ENCODE measurements around the gene OTULIN.
A peak's percentile ranks its signal among the peaks of the same experiment; 100 is the strongest.

OTULIN gene

GRCh38 chr5:14664270-14665100, at the start of gene OTULIN:
Gene OTULIN (plus strand): TSS chr5:14664718. CDS start chr5:14664826, 108 bp downstream.
- peak; percentile 94 for DNase-seq (ENCODE audit: low spot score)

- DNase-seq (ENCODE audit: low spot score) = no peak
These were observed 49.2 kb upstream of the OTULIN start for GRCh38 chr5:14615365-14615764.

GRCh38 chr5:14617441-14617840, 47.1 kb upstream of the OTULIN start:
- DNase-seq (ENCODE audit: low spot score) = no peak

- no peak for DNase-seq (ENCODE audit: low spot score)
These were observed 37.2 kb upstream of the OTULIN start for GRCh38 chr5:14627270-14627669.

- no peak for DNase-seq (ENCODE audit: low spot score)
These were observed 36.2 kb upstream of the OTULIN start for GRCh38 chr5:14628346-14628745.

GRCh38 chr5:14630671-14631070, 33.8 kb upstream of the OTULIN start:
- no peak for DNase-seq (ENCODE audit: low spot score)

GRCh38 chr5:14635656-14636055, 28.9 kb upstream of the OTULIN start:
- DNase-seq (ENCODE audit: low spot score) = no peak

GRCh38 chr5:14640765-14641164, 23.8 kb upstream of the OTULIN start:
- DNase-seq (ENCODE audit: low spot score) = no peak

GRCh38 chr5:14644623-14645237, 19.8 kb upstream of the OTULIN start:
- no peak for DNase-seq (ENCODE audit: low spot score)

GRCh38 chr5:14650052-14650451, 14.5 kb upstream of the OTULIN start:
- DNase-seq (ENCODE audit: low spot score) = no peak

GRCh38 chr5:14655146-14655741, 9.3 kb upstream of the OTULIN start:
- no peak for DNase-seq (ENCODE audit: low spot score)

GRCh38 chr5:14656898-14657297, 7.6 kb upstream of the OTULIN start:
- no peak for DNase-seq (ENCODE audit: low spot score)

GRCh38 chr5:14659821-14660607, 4.5 kb upstream of the OTULIN start:
- no peak for DNase-seq (ENCODE audit: low spot score)

GRCh38 chr5:14660833-14661232, 3.7 kb upstream of the OTULIN start:
- DNase-seq (ENCODE audit: low spot score) = no peak

- DNase-seq (ENCODE audit: low spot score) = no peak
These were observed 1.7 kb upstream of the OTULIN start for GRCh38 chr5:14662721-14663260.

GRCh38 chr5:14663734-14664269, 716 bp upstream of the OTULIN start:
- no peak for DNase-seq (ENCODE audit: low spot score)

GRCh38 chr5:14665101-14665822, 744 bp downstream of the OTULIN start:
- DNase-seq (ENCODE audit: low spot score) = peak; percentile 55

- no peak for DNase-seq (ENCODE audit: low spot score)
These were observed 1.4 kb downstream of the OTULIN start for GRCh38 chr5:14665949-14666348.

GRCh38 chr5:14666357-14666756, 1.8 kb downstream of the OTULIN start:
- no peak for DNase-seq (ENCODE audit: low spot score)

GRCh38 chr5:14667290-14667689, 2.8 kb downstream of the OTULIN start:
- no peak for DNase-seq (ENCODE audit: low spot score)

GRCh38 chr5:14667770-14668169, 3.3 kb downstream of the OTULIN start:
- no peak for DNase-seq (ENCODE audit: low spot score)
